RWPE2 (cell line): ENCODE results near the gene ZNF469.

Experiments
- ATAC-seq: fragments of 200-7000 bp; cut with Tn5 transposase; 3 replicates; pipeline ENCODE4 v1.9.1; 2021; ENCODE audit warnings: low read depth
- DNase-seq: peaks from one replicate; pipeline ENCODE4 v3.0.0-alpha.2; 2020; ENCODE audit warnings: low spot score
- H3K27ac ChIP-seq: fragments of 450-650 bp; 2 replicates; pipeline ENCODE4 v1.5.1; 2017; ENCODE audit warnings: mild to moderate bottlenecking; ENCODE audit not compliant: poor library complexity, severe bottlenecking
- H3K27me3 ChIP-seq: fragments of 250-450 bp; sonication (Bioruptor Pico); 2 replicates; pipeline ENCODE4 v1.5.1; 2021; ENCODE audit warnings: mild to moderate bottlenecking, moderate library complexity; ENCODE audit not compliant: insufficient read depth, poor library complexity, severe bottlenecking
- H3K36me3 ChIP-seq: fragments of 250-450 bp; sonication (Bioruptor Pico); 2 replicates; pipeline ENCODE4 v1.5.1; 2020; ENCODE audit warnings: low read depth, mild to moderate bottlenecking, moderate library complexity
- H3K4me1 ChIP-seq: fragments of 250-450 bp; sonication (Bioruptor Pico); 2 replicates; pipeline ENCODE4 v1.5.1; 2021; ENCODE audit warnings: mild to moderate bottlenecking, moderate library complexity; ENCODE audit not compliant: insufficient read depth, poor library complexity, severe bottlenecking
- H3K4me3 ChIP-seq: fragments of 250-450 bp; sonication (Bioruptor Pico); 2 replicates; pipeline ENCODE4 v1.5.1; 2021; ENCODE audit warnings: mild to moderate bottlenecking, moderate library complexity; ENCODE audit not compliant: severe bottlenecking
- H3K9me3 ChIP-seq: fragments of 250-450 bp; sonication (Bioruptor Pico); 2 replicates; pipeline ENCODE4 v1.5.1; 2021; ENCODE audit warnings: mild to moderate bottlenecking, moderate library complexity; ENCODE audit not compliant: severe bottlenecking
- CTCF ChIP-seq: fragments of 450-650 bp; IDR thresholded peaks from one replicate; pipeline ENCODE4 v1.5.1; 2017; ENCODE audit warnings: mild to moderate bottlenecking, moderate library complexity; ENCODE audit not compliant: poor library complexity, severe bottlenecking

ZNF469 gene

GRCh38 chr16:88398170-88398873 is 15.6 kb downstream of the ZNF469 start:
- TF ChIP-seq CTCF: no peak
- H3K4me1 ChIP-seq: no peaks in the 10 kb centered on the region
- no peak overlapping the region for H3K27ac ChIP-seq
- DNase-seq (no peak), ATAC-seq (no peak)
- H3K36me3 ChIP-seq: no peaks in the 10 kb centered on the region
- H3K4me3 ChIP-seq: no peak overlapping the region
- H3K27me3 ChIP-seq: no peaks in the 10 kb centered on the region
- H3K9me3 ChIP-seq: no peaks in the 10 kb centered on the region

GRCh38 chr16:88398874-88399178 is 16.1 kb downstream of the ZNF469 start:
- TF ChIP-seq CTCF: no peak
- Histone ChIP-seq H3K9me3 (no peaks in the 10 kb centered on the region), H3K36me3 (no peaks in the 10 kb centered on the region), H3K27ac (no peak overlapping the region), H3K27me3 (no peaks in the 10 kb centered on the region), H3K4me1 (no peaks in the 10 kb centered on the region), H3K4me3 (no peak overlapping the region)
- DNase-seq: no peak
- ATAC-seq: no peak

- ATAC-seq: no peak
- Histone ChIP-seq H3K27ac (no peak overlapping the region), H3K36me3 (no peaks in the 10 kb centered on the region), H3K27me3 (no peaks in the 10 kb centered on the region), H3K4me3 (no peak overlapping the region), H3K4me1 (no peaks in the 10 kb centered on the region), H3K9me3 (no peaks in the 10 kb centered on the region)
- no peak for TF ChIP-seq CTCF
- no peak for DNase-seq
Measured at GRCh38 chr16:88400186-88400585, 17.4 kb downstream of the ZNF469 start.

- H3K9me3 ChIP-seq: no peaks in the 10 kb centered on the region
- H3K27ac ChIP-seq: no peak overlapping the region
- H3K27me3 ChIP-seq: no peaks in the 10 kb centered on the region
- no peak for ATAC-seq
- no peak overlapping the region for H3K4me3 ChIP-seq
- no peak for TF ChIP-seq CTCF
- no peaks in the 10 kb centered on the region for H3K36me3 ChIP-seq
- no peaks in the 10 kb centered on the region for H3K4me1 ChIP-seq
- DNase-seq: no peak
Measured at GRCh38 chr16:88401604-88402246, 19.0 kb downstream of the ZNF469 start.
